Osteoblast (primary cell): ENCODE measurements around the gene EXD3. TPM values are rescaled to one million over a fixed set of nuclear protein-coding genes. Genes with fewer than 3 reads are reported as not detected.

ENCODE experiments used
- DNase-seq: peaks from one replicate; pipeline ENCODE4 v3.0.0; 2011; ENCODE audit warnings: low spot score, mixed read lengths; ENCODE audit not compliant: insufficient read length; ENCODE audit errors: missing footprints
- H2AFZ ChIP-seq: 2 replicates; pipeline ENCODE4 v1.6.0; 2011; ENCODE audit warnings: mild to moderate bottlenecking, low read length
- H3K27ac ChIP-seq: 2 replicates; pipeline ENCODE4 v1.5.1; 2011; ENCODE audit warnings: mild to moderate bottlenecking, low read depth, low read length, moderate library complexity
- H3K27me3 ChIP-seq: 2 replicates; pipeline ENCODE4 v1.6.0; 2012; ENCODE audit warnings: mild to moderate bottlenecking, control low read depth, inconsistent platforms, low read length, moderate library complexity; ENCODE audit not compliant: insufficient read depth
- H3K36me3 ChIP-seq: 2 replicates; pipeline ENCODE4 v1.5.1; 2011; ENCODE audit warnings: mild to moderate bottlenecking, low read length, control low read depth, moderate library complexity; ENCODE audit not compliant: insufficient read depth
- H3K4me1 ChIP-seq: 2 replicates; pipeline ENCODE4 v1.5.1; 2011; ENCODE audit warnings: mild to moderate bottlenecking, low read length, control low read depth, moderate library complexity; ENCODE audit not compliant: insufficient read depth
- H3K4me2 ChIP-seq: 2 replicates; pipeline ENCODE4 v1.6.0; 2011; ENCODE audit warnings: mild to moderate bottlenecking, low read length; ENCODE audit not compliant: insufficient read depth
- H3K4me3 ChIP-seq: fragments of 200-600 bp; sonication (generic); 3 replicates; pipeline ENCODE4 v1.5.1; 2012; ENCODE audit warnings: mild to moderate bottlenecking, low read length, inconsistent platforms; ENCODE audit not compliant: insufficient read depth
- H3K79me2 ChIP-seq: 2 replicates; pipeline ENCODE4 v1.6.0; 2012; ENCODE audit warnings: mild to moderate bottlenecking, low read length, control low read depth, inconsistent platforms; ENCODE audit not compliant: insufficient read depth
- H3K9me3 ChIP-seq: 2 replicates; pipeline ENCODE4 v1.5.1; 2011; ENCODE audit warnings: low read depth, low read length, control low read depth
- H4K20me1 ChIP-seq: 2 replicates; pipeline ENCODE4 v1.6.0; 2012; ENCODE audit warnings: mild to moderate bottlenecking, low read length, control low read depth; ENCODE audit not compliant: insufficient read depth
- total RNA-seq: library from RNA; depleted of rRNA; stranded (reverse); fragments of >200 nt; gene quantifications from 2 replicates; pipeline ENCODE4 v1.2.3, GENCODE V29; 2012
- TF ChIP-seq, protein P1 (sequence below): IDR thresholded peaks from 2 replicates; pipeline ENCODE4 v1.5.1; 2011; ENCODE audit warnings: mild to moderate bottlenecking, low read depth, low read length, moderate library complexity; ENCODE audit errors: extremely low read depth

EXD3 gene
- total RNA-seq, 1 donor = 7.6 TPM

DNA sequence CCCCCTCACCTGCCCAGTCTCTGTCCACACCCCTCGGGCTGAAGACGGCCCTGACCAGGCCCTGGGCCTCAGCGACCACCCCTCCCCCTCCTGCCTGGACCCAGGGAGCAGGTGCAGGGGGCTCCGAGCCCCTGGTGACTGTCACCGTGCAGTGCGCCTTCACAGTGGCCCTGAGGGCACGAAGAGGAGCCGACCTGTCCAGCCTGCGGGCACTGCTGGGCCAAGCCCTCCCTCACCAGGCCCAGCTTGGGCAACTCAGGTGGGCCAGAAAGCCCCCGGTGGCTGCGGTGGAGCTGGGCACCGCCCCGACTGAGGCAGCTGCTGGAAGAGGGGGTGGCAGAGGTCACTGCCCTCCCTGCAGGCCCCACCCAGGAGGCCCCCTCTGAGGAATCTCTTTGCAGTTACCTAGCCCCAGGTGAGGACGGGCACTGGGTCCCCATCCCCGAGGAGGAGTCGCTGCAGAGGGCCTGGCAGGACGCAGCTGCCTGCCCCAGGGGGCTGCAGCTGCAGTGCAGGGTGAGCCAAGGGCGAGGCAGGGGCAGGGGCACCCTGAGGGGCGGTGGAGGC lies 10.5 kb upstream of the EXD3 start:
- H3K4me1 ChIP-seq = peaks cover 8% of the 10 kb centered on the region
- H3K9me3 ChIP-seq = no peaks in the 10 kb centered on the region
- H3K27ac ChIP-seq = no peak overlapping the region
- DNase-seq = no peak
- TF ChIP-seq, protein P1, sequence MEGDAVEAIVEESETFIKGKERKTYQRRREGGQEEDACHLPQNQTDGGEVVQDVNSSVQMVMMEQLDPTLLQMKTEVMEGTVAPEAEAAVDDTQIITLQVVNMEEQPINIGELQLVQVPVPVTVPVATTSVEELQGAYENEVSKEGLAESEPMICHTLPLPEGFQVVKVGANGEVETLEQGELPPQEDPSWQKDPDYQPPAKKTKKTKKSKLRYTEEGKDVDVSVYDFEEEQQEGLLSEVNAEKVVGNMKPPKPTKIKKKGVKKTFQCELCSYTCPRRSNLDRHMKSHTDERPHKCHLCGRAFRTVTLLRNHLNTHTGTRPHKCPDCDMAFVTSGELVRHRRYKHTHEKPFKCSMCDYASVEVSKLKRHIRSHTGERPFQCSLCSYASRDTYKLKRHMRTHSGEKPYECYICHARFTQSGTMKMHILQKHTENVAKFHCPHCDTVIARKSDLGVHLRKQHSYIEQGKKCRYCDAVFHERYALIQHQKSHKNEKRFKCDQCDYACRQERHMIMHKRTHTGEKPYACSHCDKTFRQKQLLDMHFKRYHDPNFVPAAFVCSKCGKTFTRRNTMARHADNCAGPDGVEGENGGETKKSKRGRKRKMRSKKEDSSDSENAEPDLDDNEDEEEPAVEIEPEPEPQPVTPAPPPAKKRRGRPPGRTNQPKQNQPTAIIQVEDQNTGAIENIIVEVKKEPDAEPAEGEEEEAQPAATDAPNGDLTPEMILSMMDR = no peak
- no peaks in the 10 kb centered on the region for H3K27me3 ChIP-seq
- no peaks in the 10 kb centered on the region for H3K36me3 ChIP-seq
- no peak overlapping the region for H2AFZ ChIP-seq
- no peaks in the 10 kb centered on the region for H3K79me2 ChIP-seq
- H4K20me1 ChIP-seq = no peaks in the 10 kb centered on the region
- no peak overlapping the region for H3K4me2 ChIP-seq
- no peak overlapping the region for H3K4me3 ChIP-seq

DNA sequence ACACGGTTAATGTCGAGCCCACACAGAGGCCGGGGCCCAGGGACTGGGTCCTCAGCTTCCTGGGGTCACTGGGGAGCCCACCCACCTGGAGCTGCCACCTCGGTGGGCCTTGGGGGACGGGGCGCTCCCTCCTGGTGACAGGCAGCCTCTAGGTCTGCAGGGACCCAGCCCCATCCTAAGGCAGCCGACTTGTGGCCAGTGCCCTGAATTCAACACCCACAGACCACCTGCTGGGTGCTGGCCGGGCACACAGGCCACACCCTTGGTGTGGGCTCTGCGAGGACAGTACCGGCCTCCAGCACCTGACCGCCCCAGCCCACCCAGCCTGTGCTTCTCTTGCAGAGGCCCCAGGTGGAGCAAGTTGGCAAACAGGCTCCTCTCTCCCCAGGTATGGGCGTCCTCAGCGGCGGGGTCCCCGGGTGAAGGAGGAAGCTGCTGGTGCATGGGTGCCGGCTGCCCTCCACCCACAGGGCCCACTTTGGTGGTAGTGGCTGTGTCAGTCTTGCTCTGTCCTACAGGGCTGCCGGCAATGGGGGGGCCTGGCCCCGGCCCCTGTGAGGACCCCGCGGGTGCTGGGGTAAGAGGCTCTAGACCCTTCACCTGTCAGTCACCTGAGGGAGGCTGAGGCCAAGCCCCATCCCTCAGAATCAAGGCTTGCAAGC lies 9.9 kb upstream of the EXD3 start:
- TF ChIP-seq, protein P1 = no peak
- Histone ChIP-seq H3K79me2 (no peaks in the 10 kb centered on the region), H3K36me3 (no peaks in the 10 kb centered on the region), H4K20me1 (no peaks in the 10 kb centered on the region), H3K27me3 (no peaks in the 10 kb centered on the region), H3K4me1 (peaks cover 8% of the 10 kb centered on the region), H3K4me2 (no peak overlapping the region), H3K4me3 (no peak overlapping the region), H3K9me3 (no peaks in the 10 kb centered on the region), H2AFZ (no peak overlapping the region), H3K27ac (no peak overlapping the region)
- DNase-seq = no peak

DNA sequence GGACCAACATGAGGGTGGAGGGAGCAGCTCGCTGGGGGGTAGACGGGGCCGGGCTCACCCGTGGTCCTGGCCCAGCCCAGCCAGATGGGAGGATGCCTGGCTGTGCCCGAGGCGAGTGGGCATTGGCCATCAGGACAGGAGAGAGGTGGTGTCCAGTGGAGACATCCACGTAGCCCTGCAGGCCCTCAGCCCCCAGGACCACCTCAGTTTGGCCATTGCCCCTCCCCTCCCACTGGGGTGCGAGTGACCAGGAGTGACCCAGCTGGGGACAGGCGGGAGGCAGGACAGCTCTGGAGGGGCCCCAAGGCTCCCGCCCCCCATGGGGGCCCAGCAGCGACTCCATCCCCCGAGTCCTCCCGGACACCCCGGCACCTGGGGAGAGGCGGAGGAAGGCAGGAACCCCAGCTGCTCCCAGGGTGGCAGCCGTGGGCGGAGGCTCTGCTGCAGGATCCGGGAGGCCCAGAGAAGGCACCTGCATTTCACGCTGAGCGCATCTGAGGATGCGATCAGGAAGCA lies 8.5 kb upstream of the EXD3 start:
- Histone ChIP-seq H2AFZ (no peak overlapping the region), H3K9me3 (no peaks in the 10 kb centered on the region), H3K4me2 (no peak overlapping the region), H3K4me3 (no peak overlapping the region), H4K20me1 (no peaks in the 10 kb centered on the region), H3K79me2 (no peaks in the 10 kb centered on the region), H3K4me1 (peaks cover 8% of the 10 kb centered on the region), H3K36me3 (no peaks in the 10 kb centered on the region), H3K27me3 (no peaks in the 10 kb centered on the region), H3K27ac (no peak overlapping the region)
- peak; percentile 84 for DNase-seq
- TF ChIP-seq, protein P1 = no peak

DNA sequence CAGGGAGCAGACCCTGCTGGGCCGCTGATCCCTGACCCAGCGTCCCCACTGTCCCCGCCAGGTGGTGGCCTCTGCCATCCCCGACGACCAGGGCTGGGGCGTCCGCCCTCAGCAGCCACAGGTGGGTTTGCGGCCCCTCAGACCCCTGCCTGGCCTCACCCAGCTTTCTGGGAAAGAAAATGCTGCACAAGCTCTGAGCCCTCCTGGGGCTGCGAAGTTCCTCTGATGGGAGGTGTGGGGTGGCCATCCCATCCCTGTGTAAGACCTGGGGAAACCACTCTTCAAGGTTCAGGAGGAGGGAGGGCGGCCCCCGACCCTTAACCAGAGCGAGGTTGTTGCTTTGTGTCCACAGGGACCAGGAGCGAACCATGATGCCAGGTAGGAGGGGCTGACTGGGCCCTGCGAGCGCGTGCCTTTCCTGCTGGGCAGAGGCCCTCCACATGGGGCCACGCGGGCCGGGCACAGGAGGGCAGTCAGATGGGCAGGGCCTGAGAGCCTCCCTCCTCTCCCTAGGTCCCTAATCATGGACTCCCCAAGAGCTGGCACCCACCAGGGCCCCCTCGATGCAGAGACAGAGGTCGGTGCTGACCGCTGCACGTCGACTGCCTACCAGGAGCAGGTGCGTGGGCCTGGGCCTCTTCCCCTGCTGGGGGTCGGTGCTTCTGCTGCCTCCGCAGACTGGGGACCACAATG lies 7.9 kb upstream of the EXD3 start:
- H3K27ac ChIP-seq = no peak overlapping the region

More for the DNA sequence above, 7.9 kb upstream of the EXD3 start:
- no peaks in the 10 kb centered on the region for H4K20me1 ChIP-seq
- H3K4me1 ChIP-seq = peaks cover 3% of the 10 kb centered on the region
- H3K9me3 ChIP-seq = no peaks in the 10 kb centered on the region
- H3K4me3 ChIP-seq = no peak overlapping the region
- H3K36me3 ChIP-seq = no peaks in the 10 kb centered on the region
- TF ChIP-seq, protein P1 = no peak
- no peak overlapping the region for H3K4me2 ChIP-seq
- H3K27me3 ChIP-seq = no peaks in the 10 kb centered on the region
- no peak for DNase-seq
- H2AFZ ChIP-seq = no peak overlapping the region
- H3K79me2 ChIP-seq = no peaks in the 10 kb centered on the region
